ENCODE data around the gene SORD.
"Not testable (repeated sequence)": the region's sequence is repeated elsewhere in the genome, so short reads cannot be mapped to it uniquely, and the experiment has no call there.

DNA sequence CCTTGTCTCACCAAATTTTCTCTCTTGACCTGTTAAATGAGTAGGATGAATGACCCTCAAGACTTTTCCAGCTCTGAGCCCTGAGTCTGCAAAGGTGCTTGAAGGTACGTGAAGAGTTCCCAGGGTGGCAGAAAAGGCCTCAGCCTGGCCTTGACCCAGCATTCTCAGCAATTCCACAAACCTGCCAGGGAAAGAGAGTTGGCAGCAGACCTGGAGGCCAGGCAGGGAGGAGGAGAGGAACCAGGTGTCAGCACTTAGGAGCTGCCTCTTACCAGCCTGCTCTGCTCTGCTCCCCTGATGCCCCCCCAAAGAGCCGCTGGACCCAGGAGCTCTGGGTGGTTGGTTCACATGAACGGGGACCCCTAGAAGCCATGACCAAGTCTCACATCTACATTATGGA, 57.6 kb downstream of the SORD start:
- not testable (repeated sequence) for TF ChIP-seq POLR2A, EP300, POLR2AphosphoS5 (IDR thresholded peaks at IDR 0.05)
- TF ChIP-seq, protein P1, sequence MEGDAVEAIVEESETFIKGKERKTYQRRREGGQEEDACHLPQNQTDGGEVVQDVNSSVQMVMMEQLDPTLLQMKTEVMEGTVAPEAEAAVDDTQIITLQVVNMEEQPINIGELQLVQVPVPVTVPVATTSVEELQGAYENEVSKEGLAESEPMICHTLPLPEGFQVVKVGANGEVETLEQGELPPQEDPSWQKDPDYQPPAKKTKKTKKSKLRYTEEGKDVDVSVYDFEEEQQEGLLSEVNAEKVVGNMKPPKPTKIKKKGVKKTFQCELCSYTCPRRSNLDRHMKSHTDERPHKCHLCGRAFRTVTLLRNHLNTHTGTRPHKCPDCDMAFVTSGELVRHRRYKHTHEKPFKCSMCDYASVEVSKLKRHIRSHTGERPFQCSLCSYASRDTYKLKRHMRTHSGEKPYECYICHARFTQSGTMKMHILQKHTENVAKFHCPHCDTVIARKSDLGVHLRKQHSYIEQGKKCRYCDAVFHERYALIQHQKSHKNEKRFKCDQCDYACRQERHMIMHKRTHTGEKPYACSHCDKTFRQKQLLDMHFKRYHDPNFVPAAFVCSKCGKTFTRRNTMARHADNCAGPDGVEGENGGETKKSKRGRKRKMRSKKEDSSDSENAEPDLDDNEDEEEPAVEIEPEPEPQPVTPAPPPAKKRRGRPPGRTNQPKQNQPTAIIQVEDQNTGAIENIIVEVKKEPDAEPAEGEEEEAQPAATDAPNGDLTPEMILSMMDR (IDR thresholded peaks at IDR 0.05), result not testable (repeated sequence)
